Choroid plexus epithelial cell (primary cell): ENCODE data around the gene ST6GALNAC3.
"Not testable (repeated sequence)": the region's sequence is repeated elsewhere in the genome, so short reads cannot be mapped to it uniquely, and the experiment has no call there.

Source experiments
- DNase-seq: peaks from one replicate; pipeline ENCODE4 v3.0.0-alpha.2; 2010; ENCODE audit warnings: low read depth
- H3K4me3 ChIP-seq: 2 replicates; pipeline ENCODE4 v1.5.1; 2011; ENCODE audit warnings: low read depth, mild to moderate bottlenecking, control low read depth, low read length, moderate library complexity
- TF ChIP-seq, protein P1 (sequence below): conservative IDR thresholded peaks from 2 replicates; pipeline ENCODE4 v1.5.1; 2011; ENCODE audit warnings: low read depth, mild to moderate bottlenecking, control low read depth, inconsistent platforms, low read length, moderate library complexity

ST6GALNAC3 gene

GRCh38 chr1:76090283-76091203 lies 16.0 kb downstream of the ST6GALNAC3 start:
- TF ChIP-seq, protein P1, sequence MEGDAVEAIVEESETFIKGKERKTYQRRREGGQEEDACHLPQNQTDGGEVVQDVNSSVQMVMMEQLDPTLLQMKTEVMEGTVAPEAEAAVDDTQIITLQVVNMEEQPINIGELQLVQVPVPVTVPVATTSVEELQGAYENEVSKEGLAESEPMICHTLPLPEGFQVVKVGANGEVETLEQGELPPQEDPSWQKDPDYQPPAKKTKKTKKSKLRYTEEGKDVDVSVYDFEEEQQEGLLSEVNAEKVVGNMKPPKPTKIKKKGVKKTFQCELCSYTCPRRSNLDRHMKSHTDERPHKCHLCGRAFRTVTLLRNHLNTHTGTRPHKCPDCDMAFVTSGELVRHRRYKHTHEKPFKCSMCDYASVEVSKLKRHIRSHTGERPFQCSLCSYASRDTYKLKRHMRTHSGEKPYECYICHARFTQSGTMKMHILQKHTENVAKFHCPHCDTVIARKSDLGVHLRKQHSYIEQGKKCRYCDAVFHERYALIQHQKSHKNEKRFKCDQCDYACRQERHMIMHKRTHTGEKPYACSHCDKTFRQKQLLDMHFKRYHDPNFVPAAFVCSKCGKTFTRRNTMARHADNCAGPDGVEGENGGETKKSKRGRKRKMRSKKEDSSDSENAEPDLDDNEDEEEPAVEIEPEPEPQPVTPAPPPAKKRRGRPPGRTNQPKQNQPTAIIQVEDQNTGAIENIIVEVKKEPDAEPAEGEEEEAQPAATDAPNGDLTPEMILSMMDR = no peak
- DNase-seq = no peak
- H3K4me3 ChIP-seq = no peak overlapping the region

DNA sequence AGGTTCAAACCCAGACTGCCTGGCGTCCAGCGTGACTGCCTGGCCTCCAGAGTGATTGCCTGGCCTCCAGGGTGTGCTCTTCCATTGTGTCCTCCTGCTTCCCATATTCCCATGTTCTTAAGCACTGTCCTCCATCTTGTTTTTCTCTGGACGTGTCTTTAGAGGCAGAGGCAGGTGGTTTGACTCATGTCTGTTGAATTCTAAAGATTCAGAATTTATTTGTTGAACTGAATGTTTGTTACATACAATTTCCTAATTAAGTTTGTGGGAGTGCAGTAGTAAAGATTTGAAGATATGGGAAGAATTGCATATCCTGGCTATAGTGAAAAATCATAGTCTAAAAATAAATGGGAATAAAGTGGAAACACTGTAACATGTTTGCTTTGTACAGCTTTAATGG lies 18.3 kb downstream of the ST6GALNAC3 start:
- TF ChIP-seq, protein P1 = no peak
- no peak for DNase-seq
- H3K4me3 ChIP-seq = no peak overlapping the region

DNA sequence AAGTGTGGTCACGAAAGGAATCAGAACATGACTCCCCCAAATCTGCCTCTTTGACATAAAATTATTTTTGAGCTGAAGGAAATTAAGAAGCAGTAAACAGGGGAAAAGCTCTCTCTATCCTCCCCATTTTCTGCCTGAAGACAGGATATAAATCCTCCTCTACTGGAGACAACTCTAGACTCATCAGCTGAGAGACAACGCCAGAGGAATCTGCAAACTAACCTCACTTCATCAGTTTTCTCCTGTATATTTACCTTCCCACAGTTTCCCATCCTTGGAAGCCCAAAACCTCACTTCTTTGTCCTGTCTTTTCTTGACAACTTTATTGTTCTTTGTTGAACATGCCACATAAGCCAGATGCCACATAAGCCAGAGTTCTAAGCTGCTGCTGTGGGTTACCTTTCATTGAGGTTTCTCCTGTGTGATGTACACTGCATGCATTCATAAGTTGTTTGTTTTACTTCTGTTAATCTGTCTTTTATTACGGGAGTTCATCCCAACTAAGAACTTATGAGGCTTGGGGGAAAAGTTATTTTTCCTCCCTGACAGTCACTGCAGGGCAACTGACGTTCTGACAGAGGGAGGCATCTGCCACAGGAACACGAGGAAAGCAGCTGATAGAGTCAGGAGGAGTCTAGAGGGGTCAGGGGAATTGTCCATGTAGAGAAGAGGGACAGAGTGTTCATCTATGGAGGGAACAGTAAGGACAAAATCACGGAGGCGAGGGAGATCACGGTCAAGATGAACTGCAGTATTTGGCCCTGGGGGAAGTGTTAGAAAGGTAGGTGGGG lies 19.2 kb downstream of the ST6GALNAC3 start:
- no peak for DNase-seq
- H3K4me3 ChIP-seq = no peak overlapping the region
- TF ChIP-seq, protein P1 = no peak

DNA sequence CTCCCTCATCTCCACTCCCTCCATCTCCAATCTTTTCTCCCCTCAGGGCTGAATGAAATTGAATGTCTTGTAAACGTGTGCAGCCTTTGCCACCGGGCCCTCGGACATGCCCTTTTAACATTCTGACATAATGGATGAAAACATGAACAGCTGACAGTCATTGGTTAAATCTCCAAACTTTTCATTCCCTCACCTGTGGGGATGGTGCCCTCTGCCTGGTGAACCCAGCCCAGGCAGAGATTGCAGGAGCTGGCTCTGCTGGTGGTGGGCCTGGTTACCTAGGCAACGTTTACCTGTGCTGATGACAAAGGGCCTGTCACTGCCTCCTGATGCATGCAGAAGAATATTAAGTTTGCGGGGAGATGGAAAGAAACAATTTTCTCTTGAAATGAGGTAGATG lies 21.3 kb downstream of the ST6GALNAC3 start:
- TF ChIP-seq, protein P1 = no peak
- no peak for DNase-seq

DNA sequence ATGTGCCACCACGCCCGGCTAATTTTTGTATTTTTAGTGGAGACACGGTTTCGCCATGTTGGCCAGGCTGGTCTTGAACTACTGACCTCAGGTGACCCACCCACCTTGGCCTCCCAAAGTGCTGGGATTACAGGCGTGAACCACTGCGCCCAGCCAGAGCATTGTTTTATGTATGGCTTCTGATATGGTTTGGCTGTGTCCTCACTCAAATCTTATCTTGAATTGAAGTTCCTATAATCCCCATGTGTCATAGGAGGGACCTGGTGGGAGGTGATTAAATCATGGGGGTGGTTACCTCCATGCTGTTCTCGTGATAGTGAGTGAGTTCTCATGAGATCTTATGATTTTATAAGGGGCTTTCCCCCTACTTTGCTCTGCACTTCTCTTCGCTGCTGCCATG lies 22.5 kb downstream of the ST6GALNAC3 start:
- H3K4me3 ChIP-seq, DNase-seq: not testable (repeated sequence)

More for the DNA sequence above, 21.3 kb downstream of the ST6GALNAC3 start:
- no peak overlapping the region for H3K4me3 ChIP-seq

- no peak for DNase-seq
- TF ChIP-seq, protein P1 = no peak
- H3K4me3 ChIP-seq = no peak overlapping the region
Observed at GRCh38 chr1:76098845-76099244, 24.3 kb downstream of the ST6GALNAC3 start.

DNA sequence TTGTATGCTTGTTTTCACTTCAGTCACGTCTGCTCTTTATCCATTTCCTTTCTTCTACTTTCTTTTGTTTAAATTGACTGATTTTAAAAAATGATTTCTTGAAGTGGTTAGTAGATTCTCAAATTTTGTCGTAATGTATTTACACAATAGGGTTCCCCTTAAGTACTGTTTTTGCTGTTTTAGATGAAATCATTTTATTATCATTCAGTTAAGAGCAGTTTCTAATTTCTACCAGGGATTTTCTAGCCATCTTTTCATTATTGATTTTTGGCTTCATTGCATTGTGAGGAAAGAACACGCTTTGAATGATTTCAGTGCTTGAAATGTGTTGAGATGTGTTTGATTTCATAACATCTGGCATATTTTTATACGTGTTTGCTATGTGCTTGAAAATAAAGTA lies 27.0 kb downstream of the ST6GALNAC3 start:
- no peak for DNase-seq
- H3K4me3 ChIP-seq = no peak overlapping the region
- TF ChIP-seq, protein P1 = no peak
